ENCODE measurements around the gene GINS3. TPM values are rescaled to one million over a fixed set of nuclear protein-coding genes. Genes with fewer than 3 reads are reported as not detected.

Gene GINS3
- total RNA-seq, 1 experiment from 2014 or later: 7.6 TPM

GRCh38 chr16:58425756-58426494 is 33.7 kb downstream of the GINS3 start:
- ATAC-seq: no peak
- CTCF ChIA-PET: no interaction called here
- in situ Hi-C loops (cut with HindIII; ENCODE audit: low pct_unique_long_range_greater_than_20kb, low sequenced_read_pairs): no loop called here

GRCh38 chr16:58426966-58427365 is 34.7 kb downstream of the GINS3 start:
- BruUV-seq (replicated peaks): no TSS peak
- Histone ChIP-seq H3K27ac (ENCODE audit: low read length) (no peak overlapping the region), H3K9me3 (ENCODE audit: control insufficient read depth, insufficient read depth, low read depth, low read length) (no peaks in the 10 kb centered on the region), H3K27me3 (ENCODE audit: control insufficient read depth, insufficient read depth, low read length) (no peaks in the 10 kb centered on the region), H3K4me1 (ENCODE audit: control insufficient read depth, insufficient read depth, low read length) (no peaks in the 10 kb centered on the region), H3K4me3 (ENCODE audit: low read depth in 2 of 2, low read length in 2 of 2) (no peak overlapping the region), H3K36me3 (ENCODE audit: control insufficient read depth, insufficient read depth, low read length) (no peaks in the 10 kb centered on the region)
- ATAC-seq (no peak), DNase-seq (ENCODE audit: low read depth, low spot score) (no peak)
- ChIA-PET POLR2A (no interaction called here), CTCF (no interaction called here)
- TF ChIP-seq SIN3A (IDR thresholded peaks at IDR 0.05; ENCODE audit: borderline replicate concordance, insufficient read depth, low read depth, low read length): no peak
- TF ChIP-seq CTCF (IDR thresholded peaks at IDR 0.05): no peak
- TF ChIP-seq REST (IDR thresholded peaks at IDR 0.05; ENCODE audit: insufficient read depth in 1 of 2, low read depth in 2 of 2, low read length in 1 of 2): no peak
- TF ChIP-seq POLR2AphosphoS5 (IDR thresholded peaks at IDR 0.05; ENCODE audit: low read depth, low read length): no peak
- no peak for TF ChIP-seq TCF7L2 (IDR thresholded peaks at IDR 0.05; ENCODE audit: low read depth, low read length)
- intact Hi-C loops (cut with micrococcal nuclease; ENCODE audit: unreplicated experiment): no loop called here
- in situ Hi-C loops (cut with HindIII; ENCODE audit: low pct_unique_long_range_greater_than_20kb, low sequenced_read_pairs): no loop called here

More at GRCh38 chr16:58425756-58426494, 33.7 kb downstream of the GINS3 start:
- TF ChIP-seq SIN3A (IDR thresholded peaks at IDR 0.05; ENCODE audit: borderline replicate concordance, insufficient read depth, low read depth, low read length): no peak
- no peak for TF ChIP-seq CTCF (IDR thresholded peaks at IDR 0.05)
- TF ChIP-seq TCF7L2 (IDR thresholded peaks at IDR 0.05; ENCODE audit: low read depth, low read length): no peak
- TF ChIP-seq POLR2AphosphoS5 (IDR thresholded peaks at IDR 0.05; ENCODE audit: low read depth, low read length): no peak
- TF ChIP-seq REST (IDR thresholded peaks at IDR 0.05; ENCODE audit: insufficient read depth in 1 of 2, low read depth in 2 of 2, low read length in 1 of 2): no peak
- BruUV-seq (replicated peaks): no TSS peak
- H3K27me3 ChIP-seq (ENCODE audit: control insufficient read depth, insufficient read depth, low read length): no peaks in the 10 kb centered on the region
- no peaks in the 10 kb centered on the region for H3K36me3 ChIP-seq (ENCODE audit: control insufficient read depth, insufficient read depth, low read length)
- no peak overlapping the region for H3K4me3 ChIP-seq (ENCODE audit: low read depth in 2 of 2, low read length in 2 of 2)
- POLR2A ChIA-PET: no interaction called here
- no peak overlapping the region for H3K27ac ChIP-seq (ENCODE audit: low read length)
- H3K9me3 ChIP-seq (ENCODE audit: control insufficient read depth, insufficient read depth, low read depth, low read length): no peaks in the 10 kb centered on the region
- DNase-seq (ENCODE audit: low read depth, low spot score): no peak
- intact Hi-C loops (cut with micrococcal nuclease; ENCODE audit: unreplicated experiment): no loop called here
- no peaks in the 10 kb centered on the region for H3K4me1 ChIP-seq (ENCODE audit: control insufficient read depth, insufficient read depth, low read length)
